ENCODE results near the gene WDR6. TPM values are rescaled to one million over a fixed set of nuclear protein-coding genes. Genes with fewer than 3 reads are reported as not detected.

The WDR6 gene
- total RNA-seq, 1 donor from 2014 or later: 151 TPM

DNA sequence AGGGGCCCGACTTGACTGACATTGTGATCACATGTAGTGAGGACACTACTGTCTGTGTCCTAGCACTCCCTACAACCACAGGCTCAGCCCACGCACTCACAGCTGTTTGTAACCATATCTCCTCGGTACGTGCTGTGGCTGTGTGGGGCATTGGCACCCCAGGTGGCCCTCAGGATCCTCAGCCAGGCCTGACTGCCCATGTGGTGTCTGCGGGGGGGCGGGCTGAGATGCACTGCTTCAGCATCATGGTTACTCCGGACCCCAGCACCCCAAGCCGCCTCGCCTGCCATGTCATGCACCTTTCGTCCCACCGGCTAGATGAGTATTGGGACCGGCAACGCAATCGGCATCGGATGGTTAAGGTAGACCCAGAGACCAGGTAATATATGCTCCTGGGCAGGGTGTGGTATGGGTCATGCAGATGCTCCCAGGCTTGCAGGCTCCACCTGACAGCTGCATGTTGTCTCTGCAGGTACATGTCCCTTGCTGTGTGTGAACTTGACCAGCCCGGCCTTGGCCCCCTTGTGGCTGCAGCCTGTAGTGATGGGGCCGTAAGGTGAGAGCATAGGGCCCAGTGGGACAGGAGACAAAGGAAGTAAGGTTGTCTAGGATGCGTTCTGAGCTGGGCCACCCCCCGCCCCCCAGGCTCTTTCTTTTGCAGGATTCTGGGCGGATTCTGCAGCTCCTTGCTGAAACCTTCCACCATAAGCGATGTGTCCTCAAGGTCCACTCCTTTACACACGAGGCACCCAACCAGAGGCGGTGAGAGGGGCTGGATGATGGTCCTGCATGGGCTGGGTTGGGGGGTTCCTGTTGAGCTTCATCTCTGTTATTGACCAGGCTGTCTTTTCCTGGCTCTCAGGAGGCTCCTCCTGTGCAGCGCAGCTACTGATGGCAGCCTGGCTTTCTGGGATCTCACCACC lies 6.8 kb downstream of the WDR6 start:
- intact Hi-C loops (cut with micrococcal nuclease): loop anchor here (1.0 kb wide), 1 partner anchor 26 kb away; no protein-coding TSS in a partner anchor

DNA sequence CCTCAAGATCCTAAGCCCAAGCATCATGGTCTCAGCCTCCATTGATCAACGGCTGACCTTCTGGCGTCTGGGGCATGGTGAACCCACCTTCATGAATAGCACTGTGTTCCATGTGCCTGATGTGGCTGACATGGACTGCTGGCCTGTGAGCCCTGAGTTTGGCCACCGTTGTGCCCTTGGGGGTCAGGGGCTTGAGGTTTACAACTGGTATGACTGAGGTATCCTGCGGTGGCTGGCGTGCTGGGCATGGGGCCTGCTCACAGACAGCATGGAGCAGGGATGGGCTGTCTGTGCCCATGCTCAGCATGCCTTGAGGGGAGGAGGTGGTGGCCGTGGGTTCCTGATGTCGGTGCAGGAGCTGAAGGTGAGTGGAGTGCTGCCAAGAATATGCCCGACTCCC lies 7.9 kb downstream of the WDR6 start:
- intact Hi-C loops (cut with micrococcal nuclease): no loop called here

DNA sequence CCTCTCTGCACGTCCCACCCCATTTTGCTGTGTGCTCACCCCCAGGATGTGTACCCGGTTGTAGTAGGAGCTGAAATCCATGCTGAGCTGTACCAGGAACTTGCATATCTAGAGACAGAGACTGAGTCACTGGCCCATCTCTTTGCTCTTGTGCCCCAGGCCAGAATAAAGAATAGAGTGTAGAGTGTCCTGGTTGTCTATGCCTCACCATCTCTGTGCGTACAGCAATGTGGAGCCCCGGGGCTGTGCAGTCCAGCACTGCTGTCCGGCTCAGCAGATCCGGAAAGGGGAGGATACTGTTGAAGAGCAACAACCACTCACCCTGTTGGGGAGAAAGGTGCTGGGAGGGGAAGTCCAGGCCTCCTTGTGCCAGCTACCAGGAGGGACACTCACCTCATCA lies 8.6 kb downstream of the WDR6 start:
- intact Hi-C loops (cut with micrococcal nuclease): no loop called here

DNA sequence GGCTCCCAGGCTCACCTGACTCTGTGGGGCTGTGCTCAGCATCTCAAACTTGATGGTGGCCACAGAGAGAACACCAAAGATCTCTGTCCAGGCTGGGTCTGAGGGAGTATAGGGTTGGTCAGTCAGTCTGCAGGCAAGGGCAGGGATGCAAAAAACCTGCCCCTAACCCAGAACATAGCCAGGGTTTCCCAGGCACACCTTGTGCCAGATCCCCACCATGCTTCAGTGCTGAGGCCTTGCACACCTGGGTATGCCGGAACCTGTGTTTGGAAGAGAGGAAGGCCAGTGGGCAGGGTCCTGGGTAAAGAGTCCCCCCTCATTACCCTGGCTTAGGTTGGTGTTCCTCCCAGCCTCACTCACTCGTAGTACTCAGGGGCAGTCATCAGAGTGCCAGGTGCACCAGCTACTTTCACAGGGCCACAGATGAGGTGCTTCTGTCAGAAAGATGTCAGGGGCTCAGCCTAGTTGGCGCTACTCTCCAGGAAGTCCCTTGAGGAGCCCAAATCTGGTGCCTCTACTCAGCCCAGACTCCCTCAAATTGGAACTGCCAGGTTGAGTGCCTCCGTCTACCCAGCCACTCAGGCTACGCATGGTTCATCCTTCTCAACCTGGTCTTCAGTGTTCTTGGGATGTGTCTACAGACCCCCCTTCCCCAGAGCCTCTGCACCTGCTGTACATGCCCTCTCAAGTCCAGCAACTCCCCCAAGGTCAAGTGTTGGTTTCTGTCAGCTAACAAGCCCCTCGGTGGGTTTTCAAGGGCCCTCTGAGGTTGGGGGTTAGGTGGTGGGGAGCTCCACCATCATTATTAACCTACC lies 9.4 kb downstream of the WDR6 start:
- intact Hi-C loops (cut with micrococcal nuclease): no loop called here

DNA sequence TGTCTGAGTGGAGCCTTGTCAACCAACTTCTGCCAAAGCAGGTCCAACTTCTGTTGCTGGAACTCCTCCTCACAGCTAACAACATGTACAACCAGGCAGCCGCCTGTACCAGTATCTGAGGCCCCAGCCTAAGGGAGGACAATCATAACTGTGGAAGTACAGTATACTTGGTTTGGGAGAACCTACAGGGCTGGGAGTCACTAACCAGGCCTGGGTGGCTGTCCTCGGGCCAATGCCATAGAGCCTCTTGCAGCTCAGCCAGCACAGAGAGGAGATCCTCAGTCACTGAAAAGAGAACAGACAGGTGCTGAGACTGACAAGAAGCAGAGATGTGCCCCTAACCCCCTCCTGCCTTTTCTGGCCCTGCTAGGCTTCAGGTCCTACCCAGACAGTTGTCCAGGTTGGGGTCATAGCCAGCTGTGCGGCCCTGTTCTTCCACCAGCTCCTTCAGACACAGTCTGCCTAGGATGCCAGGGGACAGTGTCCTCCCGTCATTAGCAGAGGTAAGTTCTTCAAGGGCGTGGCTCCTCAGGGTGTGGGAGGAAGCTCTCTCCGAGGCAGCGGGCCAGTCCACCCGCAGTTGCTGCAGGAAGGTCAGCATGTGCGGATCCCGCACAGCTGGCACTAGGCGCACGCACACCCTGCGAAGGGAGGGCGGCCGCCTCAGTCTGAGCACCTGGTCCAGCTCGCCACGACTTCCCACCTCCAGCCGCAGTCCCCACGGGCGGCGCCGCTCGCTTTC lies 10.2 kb downstream of the WDR6 start:
- intact Hi-C loops (cut with micrococcal nuclease): no loop called here

DNA sequence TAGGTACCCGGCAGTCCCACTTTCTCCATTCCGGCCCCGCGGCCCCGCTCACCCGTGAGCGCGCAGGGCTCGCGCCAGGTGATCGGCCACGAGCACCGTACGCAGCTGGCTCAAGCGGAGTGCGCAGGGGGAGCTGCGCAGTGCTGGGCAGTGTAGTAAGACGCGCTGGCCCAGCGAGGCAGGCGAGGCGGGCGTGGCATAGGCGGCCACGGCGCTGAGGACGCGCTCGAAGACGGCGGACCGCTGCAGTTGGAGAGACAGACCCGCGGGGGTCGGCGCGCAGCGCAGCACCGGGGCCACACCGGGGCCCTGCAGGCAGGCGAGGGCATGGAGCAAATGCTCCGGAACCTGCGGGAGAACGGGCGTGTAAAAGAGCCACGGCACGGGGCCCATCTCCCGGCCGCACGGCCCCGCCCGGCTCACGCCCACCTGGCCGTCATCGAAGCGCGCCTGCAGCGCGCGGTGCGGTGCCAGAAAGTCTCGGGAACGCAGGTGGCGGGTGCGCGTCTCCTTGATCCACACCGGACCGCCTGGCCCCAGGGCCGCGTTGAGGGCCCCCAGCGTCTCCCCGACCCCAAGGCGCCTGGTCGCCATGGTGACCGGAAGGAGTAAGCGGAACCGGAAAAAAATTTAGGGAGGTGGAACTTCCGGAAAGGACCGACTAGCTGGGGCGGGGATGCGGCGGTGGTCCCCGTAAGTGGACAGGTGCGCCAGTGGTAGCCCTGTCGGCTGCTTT lies 10.9 kb downstream of the WDR6 start, which contains the start of gene DALRD3:
Gene DALRD3 (minus strand): TSS at position 610 of the 736 bp plus-strand sequence. CDS start 16 bp downstream, at position 594.
- intact Hi-C loops (cut with micrococcal nuclease): no loop called here

DNA sequence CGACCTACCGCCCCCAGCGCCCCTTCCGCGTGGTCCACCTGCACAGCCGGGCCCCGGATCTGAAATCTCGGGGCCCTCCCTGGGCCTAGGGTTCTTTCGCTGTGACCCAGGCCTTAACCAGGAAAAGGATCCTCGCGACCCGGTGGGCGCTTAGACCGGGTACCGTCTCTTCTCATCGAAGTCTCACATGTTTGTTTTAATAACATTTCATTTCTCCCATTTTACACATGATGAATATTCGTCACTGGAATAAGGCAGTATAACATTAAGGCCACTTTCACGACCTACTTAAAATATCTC lies 11.5 kb downstream of the WDR6 start:
- intact Hi-C loops (cut with micrococcal nuclease): no loop called here

DNA sequence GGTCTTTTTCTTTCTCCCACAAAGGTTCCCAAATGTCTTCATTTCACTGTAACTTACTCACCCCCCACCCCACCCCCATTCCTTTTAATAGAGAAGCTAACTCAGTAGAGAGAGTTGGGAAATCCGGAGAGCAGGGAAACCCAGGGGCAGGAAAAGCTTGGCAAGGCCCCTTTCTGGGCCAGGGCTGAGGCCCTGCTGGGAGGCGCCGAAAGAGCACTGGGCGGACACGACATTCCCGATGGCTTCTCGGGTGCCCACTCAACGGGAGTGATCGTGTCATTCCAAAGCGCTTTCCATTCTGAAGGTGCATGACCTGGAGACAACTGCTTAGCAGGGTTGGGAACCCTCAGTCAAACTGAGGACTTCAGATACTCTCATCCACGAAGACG lies 12.7 kb downstream of the WDR6 start:
- intact Hi-C loops (cut with micrococcal nuclease): loop anchor here (2.0 to 10.0 kb wide), 5 partner anchors 121 to 1275 kb away; partner anchors contain the start of genes CDC25A, GMPPB, HYAL3 and IFRD2

DNA sequence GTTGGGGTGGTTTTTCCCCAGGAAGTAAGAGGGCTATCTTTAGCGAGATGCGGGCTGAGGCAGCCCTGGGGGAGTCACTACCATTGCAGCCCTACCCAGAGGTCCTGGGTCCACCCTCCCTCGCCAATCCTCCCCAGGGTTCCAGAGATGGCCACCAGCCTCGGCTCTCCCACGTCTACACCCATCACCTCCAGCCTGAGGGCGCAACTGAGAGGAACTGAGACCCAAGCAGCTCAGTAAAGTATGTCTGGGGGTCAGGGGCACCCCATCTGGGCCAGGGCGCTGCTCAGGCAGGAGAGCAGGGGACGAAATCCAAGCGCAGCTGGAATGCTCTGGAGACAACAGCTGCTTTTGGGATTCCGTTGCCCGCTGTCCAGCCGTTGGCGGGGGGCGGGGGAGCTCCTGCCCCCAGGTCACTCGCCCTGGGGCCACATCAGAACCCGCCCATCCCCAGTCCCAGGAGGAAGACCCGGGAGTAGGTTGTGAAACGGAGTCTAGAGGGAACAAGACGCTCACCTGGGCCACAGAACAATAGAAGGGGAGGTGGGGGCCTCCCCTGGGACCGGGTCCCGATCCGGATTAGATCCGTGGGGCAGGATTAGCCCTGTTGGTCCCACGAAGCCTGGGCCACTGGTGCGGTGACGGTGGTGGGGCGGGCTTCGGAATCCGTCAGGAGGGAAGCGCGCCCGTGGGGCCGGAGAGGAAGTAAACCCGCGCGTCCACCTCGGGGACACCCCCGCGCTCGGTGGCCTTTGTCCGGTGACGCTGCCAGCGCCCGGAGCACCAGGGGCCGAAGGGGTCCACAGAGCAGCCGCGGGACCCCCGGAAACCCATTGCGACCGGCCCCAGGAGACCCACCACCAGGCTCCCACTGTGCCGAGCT lies 13.4 kb downstream of the WDR6 start:
- intact Hi-C loops (cut with micrococcal nuclease): loop anchor here (1.0 to 10.0 kb wide), 15 partner anchors 9 to 1274 kb away; partner anchors contain the start of genes ARIH2, CCDC71, CDC25A and GMPPB

DNA sequence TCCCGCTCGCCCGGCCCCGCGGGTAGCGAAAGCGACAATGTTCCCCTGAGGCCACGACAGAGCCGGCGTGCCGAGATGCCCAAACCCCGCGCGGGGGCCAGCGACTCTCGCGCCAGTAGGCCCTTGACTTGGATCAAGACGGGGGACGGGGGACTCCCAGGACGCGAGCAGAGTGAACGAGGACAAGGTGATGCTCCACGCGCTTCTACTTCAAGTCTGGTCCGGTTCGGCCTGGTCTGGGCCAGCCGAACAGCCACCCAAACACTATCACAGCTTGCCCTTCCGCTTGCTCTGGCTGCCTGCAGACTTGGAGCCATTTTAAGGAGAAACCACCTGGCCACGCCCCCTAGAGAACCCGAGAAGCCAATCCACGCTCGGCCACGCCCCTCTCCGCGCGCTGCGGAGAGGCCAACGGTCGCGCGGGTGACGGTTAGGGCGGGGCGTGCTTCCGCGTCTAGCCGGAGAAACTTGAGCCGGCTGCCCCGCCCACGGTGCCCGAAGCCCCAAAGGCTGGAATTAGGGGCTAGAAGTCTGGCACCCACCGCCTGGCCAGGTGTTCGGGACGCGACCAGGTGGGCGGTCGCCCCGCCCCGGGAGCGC lies 14.1 kb downstream of the WDR6 start:
- intact Hi-C loops (cut with micrococcal nuclease): loop anchor here (1.0 to 10.0 kb wide), 15 partner anchors 8 to 1273 kb away; partner anchors contain the start of genes ARIH2, CCDC71, CDC25A and GMPPB

DNA sequence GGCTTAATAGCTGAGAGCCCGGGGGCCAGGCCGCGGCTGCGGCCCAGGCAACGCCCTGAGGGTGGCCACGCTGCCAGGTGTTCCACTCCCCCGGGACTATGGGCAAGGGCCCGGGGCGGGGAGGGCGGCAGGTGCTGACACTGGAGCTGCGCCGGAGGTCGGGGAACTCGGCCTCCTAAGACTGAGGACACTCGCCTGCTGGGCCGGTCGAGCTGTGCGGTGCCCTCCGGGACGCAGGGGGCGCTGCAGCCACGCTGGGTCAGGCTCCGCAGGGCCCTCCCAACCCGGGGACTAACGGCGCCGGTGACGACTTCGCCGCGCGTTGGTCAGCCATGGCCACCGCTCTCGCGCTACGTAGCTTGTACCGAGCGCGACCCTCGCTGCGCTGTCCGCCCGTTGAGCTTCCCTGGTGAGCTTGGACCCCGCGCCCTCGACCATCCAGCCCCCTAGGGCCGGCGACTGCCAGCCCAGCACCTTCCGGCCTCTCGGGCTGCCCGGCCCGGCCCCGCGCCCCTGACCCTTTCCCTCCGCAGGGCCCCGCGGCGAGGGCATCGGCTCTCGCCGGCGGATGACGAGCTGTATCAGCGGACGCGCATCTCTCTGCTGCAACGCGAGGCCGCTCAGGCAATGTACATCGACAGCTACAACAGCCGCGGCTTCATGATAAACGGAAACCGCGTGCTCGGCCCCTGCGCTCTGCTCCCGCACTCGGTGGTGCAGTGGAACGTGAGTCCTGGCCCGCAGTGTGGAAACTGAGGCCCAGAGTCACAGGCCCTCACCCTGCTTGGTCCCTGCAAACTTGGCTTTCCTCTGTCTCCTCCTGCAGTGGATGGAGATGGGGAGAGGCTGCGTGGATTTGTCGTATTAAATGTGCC lies 14.9 kb downstream of the WDR6 start, which contains the start of gene NDUFAF3:
Gene NDUFAF3 (plus strand): TSS at position 309 of the 875 bp plus-strand sequence. CDS start 24 bp downstream, at position 333.
- intact Hi-C loops (cut with micrococcal nuclease): loop anchor here (1.0 to 10.0 kb wide), 15 partner anchors 7 to 1273 kb away; partner anchors contain the start of genes ARIH2, CCDC71, CDC25A and GMPPB

DNA sequence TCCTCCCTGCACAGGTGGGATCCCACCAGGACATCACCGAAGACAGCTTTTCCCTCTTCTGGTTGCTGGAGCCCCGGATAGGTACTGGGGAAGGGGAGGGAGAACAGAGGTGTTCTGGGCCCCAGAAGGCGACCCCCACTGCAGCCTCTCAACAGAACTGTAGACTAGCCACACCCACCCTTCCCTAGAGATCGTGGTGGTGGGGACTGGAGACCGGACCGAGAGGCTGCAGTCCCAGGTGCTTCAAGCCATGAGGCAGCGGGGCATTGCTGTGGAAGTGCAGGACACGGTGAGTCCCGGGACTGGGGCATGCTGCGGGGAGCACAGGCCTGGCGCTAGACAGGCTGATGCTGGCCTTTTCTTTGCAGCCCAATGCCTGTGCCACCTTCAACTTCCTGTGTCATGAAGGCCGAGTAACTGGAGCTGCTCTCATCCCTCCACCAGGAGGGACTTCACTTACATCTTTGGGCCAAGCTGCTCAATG lies 15.5 kb downstream of the WDR6 start:
- intact Hi-C loops (cut with micrococcal nuclease): loop anchor here (5.0 to 10.0 kb wide), 3 partner anchors 700 to 1272 kb away; partner anchors contain the start of genes CDC25A, GMPPB, HYAL3 and IFRD2

DNA sequence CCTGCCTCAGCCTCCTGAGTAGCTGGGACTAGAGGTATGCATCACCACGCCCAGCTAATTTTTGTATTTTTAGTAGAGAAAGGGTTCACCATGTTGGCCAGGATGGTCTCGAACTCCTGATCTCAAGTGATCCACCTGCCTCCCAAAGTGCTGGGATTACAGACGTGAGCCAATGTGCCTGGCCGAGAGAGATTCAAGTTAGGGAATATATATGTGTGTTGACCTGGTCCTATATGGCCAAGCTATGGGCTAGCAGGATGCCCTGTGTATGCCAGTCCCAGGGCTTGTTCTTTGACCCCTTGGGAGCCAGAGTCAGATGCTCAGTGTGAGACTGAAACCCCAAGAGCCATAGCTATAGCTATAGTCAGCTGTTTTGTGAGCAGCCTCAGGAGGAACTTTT lies 16.6 kb downstream of the WDR6 start:
- intact Hi-C loops (cut with micrococcal nuclease): loop anchor here (5.0 to 10.0 kb wide), 3 partner anchors 699 to 1271 kb away; partner anchors contain the start of genes CDC25A, GMPPB, HYAL3 and IFRD2

DNA sequence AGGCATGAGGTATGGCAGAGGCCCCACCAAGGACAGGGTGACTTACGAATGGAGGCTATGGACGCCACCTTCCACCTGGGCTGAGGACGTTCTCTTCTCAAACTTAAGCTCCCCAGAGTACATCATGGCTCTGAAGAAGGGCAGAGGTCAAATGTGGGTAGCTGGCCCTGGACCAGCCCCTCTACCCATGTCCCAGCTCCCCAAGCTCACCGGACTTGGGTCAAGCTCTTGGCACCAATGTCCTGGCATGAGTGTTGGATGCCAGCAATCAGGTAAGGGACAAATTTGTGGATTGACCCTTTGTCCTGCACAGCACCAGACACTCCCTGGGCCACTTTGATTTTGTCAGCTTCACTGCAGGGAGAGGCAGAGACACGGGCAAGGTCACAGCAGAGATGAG lies 17.3 kb downstream of the WDR6 start:
- intact Hi-C loops (cut with micrococcal nuclease): loop anchor here (5.0 to 10.0 kb wide), 3 partner anchors 698 to 1270 kb away; partner anchors contain the start of genes CDC25A, GMPPB, HYAL3 and IFRD2

DNA sequence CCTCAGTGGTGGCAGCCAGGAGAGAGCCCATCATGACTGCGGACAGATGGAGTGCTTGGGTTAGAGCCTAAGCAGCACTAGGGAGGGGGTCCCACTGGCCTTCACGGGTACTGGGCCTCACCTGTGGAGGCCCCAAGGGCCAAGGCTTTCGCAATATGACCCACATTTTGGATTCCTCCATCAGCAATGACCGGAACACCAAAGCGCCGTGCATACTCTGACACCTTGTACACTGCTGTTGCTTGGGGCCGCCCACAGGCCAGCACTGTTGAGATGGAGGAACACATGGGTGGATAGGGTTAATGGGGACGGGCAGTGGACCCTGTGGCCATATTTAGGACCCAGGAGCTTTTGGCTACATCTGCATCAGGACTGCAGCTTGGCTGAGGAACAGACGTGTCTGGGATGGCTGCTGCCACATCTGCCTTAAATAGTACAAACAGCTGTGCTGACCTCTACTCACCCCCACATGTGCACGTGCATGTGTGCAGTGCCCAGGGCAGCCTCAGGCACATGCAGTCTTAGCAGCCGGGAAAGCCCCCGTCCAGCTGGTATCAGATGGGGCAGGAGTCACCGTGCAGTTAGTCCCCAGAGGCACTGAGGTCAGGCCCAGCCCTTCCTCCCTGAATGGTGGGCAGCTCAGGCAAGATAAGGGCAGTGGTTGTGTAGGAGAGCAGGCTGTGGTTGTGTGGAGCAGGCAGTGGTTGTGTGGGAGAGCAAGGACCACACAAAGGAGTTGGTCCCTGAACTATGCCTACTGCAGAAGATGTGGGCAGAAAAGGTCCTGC lies 18.0 kb downstream of the WDR6 start:
- intact Hi-C loops (cut with micrococcal nuclease): loop anchor here (5.0 to 10.0 kb wide), 4 partner anchors 332 to 1270 kb away; partner anchors contain the start of genes CDC25A, GNAI2, GPX1 and HYAL3

All from T-helper 1 cell treated with Interleukin-12 subunit alpha and Interleukin-12 subunit beta and Interleukin-4 antibody, amounts not matched to agents 30 ng/mL and 1 ng/mL, for 36 hours (primary cell).